Measurements from ENCODE around the gene PLCD4.

PLCD4 gene

GRCh38 chr2:218578272-218578877 lies 29.3 kb upstream of the PLCD4 start:
- no peak for TF ChIP-seq EZH2 (IDR thresholded peaks at IDR 0.05; ENCODE audit: borderline replicate concordance, low read length)
- TF ChIP-seq, protein P1, sequence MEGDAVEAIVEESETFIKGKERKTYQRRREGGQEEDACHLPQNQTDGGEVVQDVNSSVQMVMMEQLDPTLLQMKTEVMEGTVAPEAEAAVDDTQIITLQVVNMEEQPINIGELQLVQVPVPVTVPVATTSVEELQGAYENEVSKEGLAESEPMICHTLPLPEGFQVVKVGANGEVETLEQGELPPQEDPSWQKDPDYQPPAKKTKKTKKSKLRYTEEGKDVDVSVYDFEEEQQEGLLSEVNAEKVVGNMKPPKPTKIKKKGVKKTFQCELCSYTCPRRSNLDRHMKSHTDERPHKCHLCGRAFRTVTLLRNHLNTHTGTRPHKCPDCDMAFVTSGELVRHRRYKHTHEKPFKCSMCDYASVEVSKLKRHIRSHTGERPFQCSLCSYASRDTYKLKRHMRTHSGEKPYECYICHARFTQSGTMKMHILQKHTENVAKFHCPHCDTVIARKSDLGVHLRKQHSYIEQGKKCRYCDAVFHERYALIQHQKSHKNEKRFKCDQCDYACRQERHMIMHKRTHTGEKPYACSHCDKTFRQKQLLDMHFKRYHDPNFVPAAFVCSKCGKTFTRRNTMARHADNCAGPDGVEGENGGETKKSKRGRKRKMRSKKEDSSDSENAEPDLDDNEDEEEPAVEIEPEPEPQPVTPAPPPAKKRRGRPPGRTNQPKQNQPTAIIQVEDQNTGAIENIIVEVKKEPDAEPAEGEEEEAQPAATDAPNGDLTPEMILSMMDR (IDR thresholded peaks at IDR 0.05; ENCODE audit: low read length): no peak
- Histone ChIP-seq H3F3A (ENCODE audit: insufficient read depth, low read length) (no peaks in the 10 kb centered on the region), H3K9ac (ENCODE audit: low read length) (no peak overlapping the region), H3K27ac (ENCODE audit: low read depth, low read length, poor library complexity, severe bottlenecking) (no peak overlapping the region), H2AFZ (ENCODE audit: low read length) (no peak overlapping the region), H3K4me3 (ENCODE audit: low read depth, low read length, poor library complexity, severe bottlenecking) (no peak overlapping the region), H3K79me2 (ENCODE audit: insufficient read depth, low read length) (peaks cover 59% of the 10 kb centered on the region), H3K36me3 (ENCODE audit: insufficient read depth, low read length) (peaks cover 64% of the 10 kb centered on the region), H3K4me2 (ENCODE audit: low read length) (no peak overlapping the region), H3K27me3 (ENCODE audit: insufficient read depth, low read length) (no peaks in the 10 kb centered on the region), H3K9me2 (ENCODE audit: low read depth, low read length) (no peaks in the 10 kb centered on the region), H4K20me1 (ENCODE audit: insufficient read depth, low read length) (no peaks in the 10 kb centered on the region; the same call in 1 of the 2 replicates), H3K9me3 (ENCODE audit: low read length) (no peaks in the 10 kb centered on the region), H3K4me1 (ENCODE audit: insufficient read depth, low read length, severe bottlenecking) (no peaks in the 10 kb centered on the region)

DNA sequence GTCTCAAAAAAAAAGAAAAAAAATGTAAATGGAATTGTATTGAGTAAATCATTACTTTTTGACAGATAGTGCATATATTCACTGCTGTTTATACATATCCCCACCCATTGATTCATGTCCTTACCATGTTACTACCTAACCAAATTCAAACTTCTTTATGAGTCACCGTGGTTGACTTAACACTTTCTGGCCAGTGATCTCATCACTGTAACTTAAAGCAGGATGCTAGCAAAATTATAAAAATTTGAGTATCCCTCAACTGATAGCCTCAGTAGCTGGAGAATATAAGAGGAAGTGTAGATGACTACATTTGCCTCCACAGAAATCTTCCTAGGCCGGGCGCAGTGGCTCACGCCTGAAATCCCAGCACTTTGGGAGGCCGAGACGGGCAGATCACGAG lies 25.6 kb upstream of the PLCD4 start:
- H3K79me2 ChIP-seq (ENCODE audit: insufficient read depth, low read length): peaks cover 23% of the 10 kb centered on the region
- no peak overlapping the region for H3K9ac ChIP-seq (ENCODE audit: low read length)
- H3K4me1 ChIP-seq (ENCODE audit: insufficient read depth, low read length, severe bottlenecking): no peaks in the 10 kb centered on the region
- no peaks in the 10 kb centered on the region for H3K9me2 ChIP-seq (ENCODE audit: low read depth, low read length)
- H3F3A ChIP-seq (ENCODE audit: insufficient read depth, low read length): no peaks in the 10 kb centered on the region
- H2AFZ ChIP-seq (ENCODE audit: low read length): no peak overlapping the region
- no peaks in the 10 kb centered on the region for H3K9me3 ChIP-seq (ENCODE audit: low read length)
- no peaks in the 10 kb centered on the region; the same call in 1 of the 2 replicates for H4K20me1 ChIP-seq (ENCODE audit: insufficient read depth, low read length)
- H3K4me2 ChIP-seq (ENCODE audit: low read length): no peak overlapping the region
- H3K4me3 ChIP-seq (ENCODE audit: low read depth, low read length, poor library complexity, severe bottlenecking): no peak overlapping the region
- no peaks in the 10 kb centered on the region for H3K27me3 ChIP-seq (ENCODE audit: insufficient read depth, low read length)
- no peak overlapping the region for H3K27ac ChIP-seq (ENCODE audit: low read depth, low read length, poor library complexity, severe bottlenecking)
- H3K36me3 ChIP-seq (ENCODE audit: insufficient read depth, low read length): peaks cover 72% of the 10 kb centered on the region
- no peak for TF ChIP-seq EZH2 (IDR thresholded peaks at IDR 0.05; ENCODE audit: borderline replicate concordance, low read length)

GRCh38 chr2:218583983-218584850 lies 23.5 kb upstream of the PLCD4 start:
- Histone ChIP-seq H2AFZ (ENCODE audit: low read length) (no peak overlapping the region), H3K79me2 (ENCODE audit: insufficient read depth, low read length) (peaks cover 3% of the 10 kb centered on the region; the same call in 1 of the 2 replicates), H3K9me3 (ENCODE audit: low read length) (no peaks in the 10 kb centered on the region), H3K9ac (ENCODE audit: low read length) (no peak overlapping the region), H4K20me1 (ENCODE audit: insufficient read depth, low read length) (no peaks in the 10 kb centered on the region; the same call in 1 of the 2 replicates), H3K27ac (ENCODE audit: low read depth, low read length, poor library complexity, severe bottlenecking) (no peak overlapping the region), H3K36me3 (ENCODE audit: insufficient read depth, low read length) (peaks cover 79% of the 10 kb centered on the region), H3K4me3 (ENCODE audit: low read depth, low read length, poor library complexity, severe bottlenecking) (no peak overlapping the region), H3K4me1 (ENCODE audit: insufficient read depth, low read length, severe bottlenecking) (no peaks in the 10 kb centered on the region), H3F3A (ENCODE audit: insufficient read depth, low read length) (no peaks in the 10 kb centered on the region), H3K9me2 (ENCODE audit: low read depth, low read length) (no peaks in the 10 kb centered on the region), H3K4me2 (ENCODE audit: low read length) (no peak overlapping the region), H3K27me3 (ENCODE audit: insufficient read depth, low read length) (no peaks in the 10 kb centered on the region)
- TF ChIP-seq, protein P1 (IDR thresholded peaks at IDR 0.05; ENCODE audit: low read length): 0 out of 2 replicates have a peak, but pooled peaks have one; percentile 15
- no peak for TF ChIP-seq EZH2 (IDR thresholded peaks at IDR 0.05; ENCODE audit: borderline replicate concordance, low read length)
